K562 (cell line): ENCODE data around the gene OPA3. TPM values are rescaled to one million over a fixed set of nuclear protein-coding genes. Genes with fewer than 3 reads are reported as not detected.
A peak's percentile ranks its signal among the peaks of the same experiment; 100 is the strongest.

Source experiments
- ADNP ChIP-seq: fragments of 200-800 bp; sonication (Bioruptor generic); IDR thresholded peaks from 2 replicates; pipeline ENCODE4 v1.6.1; 2016; ENCODE audit warnings: missing genetic modification characterization, missing compliant biosample characterization
- ASH1L ChIP-seq: fragments of 450-650 bp; IDR thresholded peaks from 2 replicates; pipeline ENCODE4 v1.6.1; 2018; ENCODE audit warnings: borderline replicate concordance, mild to moderate bottlenecking, low read depth; ENCODE audit not compliant: partially characterized antibody
- BRD4 ChIP-seq: fragments of 200-600 bp; sonication (generic); IDR thresholded peaks from 2 replicates; pipeline ENCODE4 v1.6.1; 2017; ENCODE audit warnings: inconsistent platforms
- CEBPG ChIP-seq, 3 experiments: fragments of 200-800 bp in 1 of 3; sonication (Bioruptor generic) in 1 of 3; sonication (generic) in 1 of 3; formaldehyde crosslinking in 1 of 3; IDR thresholded peaks in 2 of 3; conservative IDR thresholded peaks in 1 of 3; 2 replicates each; pipeline versions ENCODE4 v1.6.1 to v1.8.0; 2016 to 2022; ENCODE audit warnings: missing compliant biosample characterization in 2 of 3, missing genetic modification characterization in 2 of 3, mild to moderate bottlenecking in 1 of 3, missing genetic modification reagents in 1 of 3
- CREM ChIP-seq: IDR thresholded peaks from 2 replicates; pipeline ENCODE4 v1.6.1; 2014; ENCODE audit warnings: antibody characterized with exemption, low read depth
- CXXC5 ChIP-seq: fragments of 250-450 bp; sonication (Bioruptor Pico); IDR thresholded peaks from 2 replicates; pipeline ENCODE4 v1.8.0; 2022; ENCODE audit warnings: inconsistent platforms, mild to moderate bottlenecking, moderate library complexity
- DPF2 ChIP-seq: fragments of 450-650 bp; IDR thresholded peaks from 2 replicates; pipeline ENCODE4 v1.6.1; 2016
- EP400 ChIP-seq: fragments of 450-650 bp; IDR thresholded peaks from 2 replicates; pipeline ENCODE4 v1.6.1; 2017; ENCODE audit warnings: antibody characterized with exemption, mild to moderate bottlenecking, moderate library complexity
- EWSR1 ChIP-seq: fragments of 450-650 bp; IDR thresholded peaks from 2 replicates; pipeline ENCODE4 v1.6.1; 2018; ENCODE audit warnings: borderline replicate concordance, mild to moderate bottlenecking, low read depth, moderate library complexity; ENCODE audit not compliant: partially characterized antibody
- HLTF ChIP-seq: fragments of 450-650 bp; IDR thresholded peaks from 2 replicates; pipeline ENCODE4 v1.6.1; 2016
- HNRNPK ChIP-seq: fragments of 200-400 bp; formaldehyde crosslinking; IDR thresholded peaks from one replicate; pipeline ENCODE4 v1.6.1; 2018; ENCODE audit warnings: mild to moderate bottlenecking, low read depth, low read length; ENCODE audit not compliant: poor library complexity, severe bottlenecking
- KDM2B ChIP-seq: fragments of 250-450 bp; sonication (Bioruptor Pico); IDR thresholded peaks from 2 replicates; pipeline ENCODE4 v1.8.0; 2021; ENCODE audit warnings: mild to moderate bottlenecking, moderate library complexity
- KLF10 ChIP-seq: fragments of 250-450 bp; sonication (Bioruptor Pico); IDR thresholded peaks from 2 replicates; pipeline ENCODE4 v1.6.1; 2021; ENCODE audit warnings: matching md5 sums
- MCM3 ChIP-seq: fragments of 450-650 bp; IDR thresholded peaks from 2 replicates; pipeline ENCODE4 v1.6.1; 2016
- NCOA4 ChIP-seq: fragments of 450-650 bp; IDR thresholded peaks from 2 replicates; pipeline ENCODE4 v1.6.1; 2018; ENCODE audit warnings: mild to moderate bottlenecking; ENCODE audit not compliant: partially characterized antibody
- NFIC ChIP-seq: fragments of 450-650 bp; IDR thresholded peaks from 2 replicates; pipeline ENCODE4 v1.6.1; 2017; ENCODE audit warnings: mild to moderate bottlenecking, inconsistent platforms
- POLR2AphosphoS5 ChIP-seq: IDR thresholded peaks from 2 replicates; pipeline ENCODE4 v1.6.1; 2011; ENCODE audit warnings: mild to moderate bottlenecking, low read depth, low read length, moderate library complexity; ENCODE audit not compliant: control insufficient read depth, insufficient read depth
- PYGO2 ChIP-seq: fragments of 450-650 bp; IDR thresholded peaks from 2 replicates; pipeline ENCODE4 v1.6.1; 2016; ENCODE audit warnings: mild to moderate bottlenecking, missing genetic modification characterization, moderate library complexity, missing compliant biosample characterization
- TEAD1 ChIP-seq, 2 experiments: fragments of 450-650 bp in 1 of 2; sonication (generic) in 1 of 2; formaldehyde crosslinking; IDR thresholded peaks; 2 replicates each; pipeline versions ENCODE4 v1.4.0 to v1.8.0; 2020 to 2022; ENCODE audit warnings: mild to moderate bottlenecking in 2 of 2, missing genetic modification reagents in 1 of 2
- ZEB2 ChIP-seq: fragments of 450-650 bp; IDR thresholded peaks from 2 replicates; pipeline ENCODE4 v1.6.1; 2016
- ZNF224 ChIP-seq: sonication (generic); formaldehyde crosslinking; IDR thresholded peaks from 2 replicates; pipeline ENCODE4 v1.8.0; 2022; ENCODE audit warnings: mild to moderate bottlenecking, missing genetic modification reagents
- ZNF354B ChIP-seq: fragments of 250-450 bp; sonication (Bioruptor Pico); IDR thresholded peaks from 2 replicates; pipeline ENCODE4 v1.4.0; 2020
- ZNF584 ChIP-seq: fragments of 200-800 bp; sonication (Bioruptor generic); IDR thresholded peaks from 2 replicates; pipeline ENCODE4 v1.6.1; 2016; ENCODE audit warnings: low read depth, mild to moderate bottlenecking, missing genetic modification characterization, missing compliant biosample characterization
- ZNF77 ChIP-seq: fragments of 250-450 bp; sonication (Bioruptor Pico); IDR thresholded peaks from 2 replicates; pipeline ENCODE4 v1.5.0; 2020
- polyA plus RNA-seq, 8 experiments: library from polyadenylated mRNA; depleted of rRNA in 4 of 8; stranded (reverse) in 5 of 8; unstranded in 3 of 8; fragments of >200 nt; fragmentation: Nextera tagmentation in 2 of 8; fragmentation: Illumina TruSeq in 1 of 8; extraction: Ambion mirVana in 2 of 8; extraction: Trizol in 1 of 8; gene quantifications; 2 replicates each; pipeline versions ENCODE4 v1.2.1 to v1.2.3, GENCODE V29; 2011 to 2014; ENCODE audit warnings: inconsistent platforms in 1 of 8, missing spikeins in 1 of 8
- total RNA-seq, 7 experiments: library from RNA; depleted of rRNA in 6 of 7; stranded (reverse); fragments of >200 nt in 6 of 7; fragmentation: Illumina TruSeq in 2 of 7; extraction: Trizol in 2 of 7; gene quantifications; 2 replicates each; pipeline versions ENCODE4 v1.2.1 to v1.2.3, GENCODE V29; 2011 to 2021; ENCODE audit warnings: low replicate concordance in 1 of 7
- TF ChIP-seq, protein P1 (sequence below): sonication (generic); formaldehyde crosslinking; IDR thresholded peaks from 2 replicates; pipeline ENCODE4 v1.8.1; 2023; ENCODE audit warnings: mild to moderate bottlenecking, missing genetic modification reagents
- TF ChIP-seq, protein P2 (sequence below), 2 experiments: IDR thresholded peaks; 2 replicates each; pipeline ENCODE4 v1.6.1; 2011; ENCODE audit warnings: borderline replicate concordance in 1 of 2, control low read depth in 1 of 2, low read depth in 1 of 2, low read length in 1 of 2, mild to moderate bottlenecking in 1 of 2, mixed read lengths in 1 of 2, moderate library complexity in 1 of 2; ENCODE audit not compliant: insufficient read depth in 1 of 2, insufficient read length in 1 of 2, poor library complexity in 1 of 2, severe bottlenecking in 1 of 2; ENCODE audit errors: extremely low read depth in 1 of 2

The OPA3 gene
- total and polyA plus RNA-seq, 9 of the 15 experiments (the other 6 are each of a cell fraction or from before 2014, with no cell fraction given): 1.4 to 18.8 (median 9.0) TPM

DNA sequence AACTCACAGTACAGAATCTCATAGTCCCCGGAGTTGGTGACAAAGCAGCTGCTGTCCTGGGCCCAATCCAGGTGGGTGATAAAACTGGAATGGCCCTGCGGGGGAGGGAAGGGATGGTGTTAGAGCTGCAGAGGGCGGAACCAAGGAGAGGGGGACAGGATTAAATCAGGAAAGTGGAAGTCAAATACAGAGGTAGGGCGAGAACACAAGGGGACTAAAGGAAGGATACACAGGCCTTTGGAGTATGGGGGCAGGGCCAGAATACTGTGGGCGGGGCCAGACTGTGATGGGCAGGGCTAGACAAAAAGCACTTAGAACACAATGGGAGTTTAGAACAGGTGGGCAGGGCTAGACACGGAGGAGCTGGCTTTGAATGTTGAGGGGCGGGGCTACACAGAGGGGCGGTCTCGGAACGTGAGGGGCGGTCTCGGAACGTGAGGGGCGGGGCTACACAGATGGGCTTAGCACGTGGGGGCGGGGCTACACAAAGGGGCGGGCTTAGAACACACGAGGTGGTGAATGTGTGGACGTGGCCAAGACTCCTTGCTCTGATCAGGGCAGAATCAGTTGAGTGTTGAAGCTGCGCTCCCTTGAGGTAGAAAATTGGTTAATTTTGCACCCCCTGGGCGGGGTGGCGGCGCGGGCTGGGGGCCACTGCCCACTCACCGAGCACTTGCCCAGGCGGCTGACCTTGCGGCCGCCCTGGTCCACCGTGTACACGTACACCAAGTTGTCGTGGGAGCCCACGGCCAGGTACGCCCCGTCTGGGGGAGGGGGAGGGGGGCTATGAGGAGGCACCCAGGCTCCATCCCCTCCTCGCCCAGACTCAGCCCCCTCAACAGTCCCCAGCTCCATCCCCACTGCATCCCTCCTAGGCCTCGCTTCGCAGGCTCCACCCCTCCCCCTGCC lies 31.4 kb upstream of the OPA3 start (continued):
- TF ChIP-seq, protein P1, sequence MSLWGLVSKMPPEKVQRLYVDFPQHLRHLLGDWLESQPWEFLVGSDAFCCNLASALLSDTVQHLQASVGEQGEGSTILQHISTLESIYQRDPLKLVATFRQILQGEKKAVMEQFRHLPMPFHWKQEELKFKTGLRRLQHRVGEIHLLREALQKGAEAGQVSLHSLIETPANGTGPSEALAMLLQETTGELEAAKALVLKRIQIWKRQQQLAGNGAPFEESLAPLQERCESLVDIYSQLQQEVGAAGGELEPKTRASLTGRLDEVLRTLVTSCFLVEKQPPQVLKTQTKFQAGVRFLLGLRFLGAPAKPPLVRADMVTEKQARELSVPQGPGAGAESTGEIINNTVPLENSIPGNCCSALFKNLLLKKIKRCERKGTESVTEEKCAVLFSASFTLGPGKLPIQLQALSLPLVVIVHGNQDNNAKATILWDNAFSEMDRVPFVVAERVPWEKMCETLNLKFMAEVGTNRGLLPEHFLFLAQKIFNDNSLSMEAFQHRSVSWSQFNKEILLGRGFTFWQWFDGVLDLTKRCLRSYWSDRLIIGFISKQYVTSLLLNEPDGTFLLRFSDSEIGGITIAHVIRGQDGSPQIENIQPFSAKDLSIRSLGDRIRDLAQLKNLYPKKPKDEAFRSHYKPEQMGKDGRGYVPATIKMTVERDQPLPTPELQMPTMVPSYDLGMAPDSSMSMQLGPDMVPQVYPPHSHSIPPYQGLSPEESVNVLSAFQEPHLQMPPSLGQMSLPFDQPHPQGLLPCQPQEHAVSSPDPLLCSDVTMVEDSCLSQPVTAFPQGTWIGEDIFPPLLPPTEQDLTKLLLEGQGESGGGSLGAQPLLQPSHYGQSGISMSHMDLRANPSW (CRISPR knock-in tag): no peak
- TF ChIP-seq EWSR1: no peak
- no peak for TF ChIP-seq PYGO2
- TF ChIP-seq ASH1L: no peak
- no peak for TF ChIP-seq HLTF
- TF ChIP-seq ZNF224 (CRISPR knock-in tag): no peak
- peak; percentile 55; the same call in 1 of the 2 replicates for TF ChIP-seq ZEB2
- TF ChIP-seq HNRNPK: no peak
- no peak for TF ChIP-seq MCM3
- TF ChIP-seq CXXC5 (CRISPR knock-in tag): peak; percentile 34
- TF ChIP-seq KLF10 (CRISPR knock-in tag): no peak
- TF ChIP-seq ZNF584 (CRISPR knock-in tag): no peak
- peak; percentile 45 for TF ChIP-seq CREM
- TF ChIP-seq NCOA4: no peak
- no peak for TF ChIP-seq KDM2B (CRISPR knock-in tag)
- no peak for TF ChIP-seq ZNF77 (CRISPR knock-in tag)
- TF ChIP-seq, protein P2, sequence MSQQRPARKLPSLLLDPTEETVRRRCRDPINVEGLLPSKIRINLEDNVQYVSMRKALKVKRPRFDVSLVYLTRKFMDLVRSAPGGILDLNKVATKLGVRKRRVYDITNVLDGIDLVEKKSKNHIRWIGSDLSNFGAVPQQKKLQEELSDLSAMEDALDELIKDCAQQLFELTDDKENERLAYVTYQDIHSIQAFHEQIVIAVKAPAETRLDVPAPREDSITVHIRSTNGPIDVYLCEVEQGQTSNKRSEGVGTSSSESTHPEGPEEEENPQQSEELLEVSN (IDR thresholded peaks at IDR 0.05; ENCODE audit: borderline replicate concordance in 1 of 2, extremely low read depth in 1 of 2, insufficient read depth in 1 of 2, insufficient read length in 1 of 2, low read depth in 1 of 2, low read length in 1 of 2, poor library complexity in 1 of 2, severe bottlenecking in 1 of 2): peak; percentile 34 to 78
- peak in 1 of 2 experiments; percentile 78; a peak in 1 of 4 replicates for TF ChIP-seq TEAD1 (CRISPR knock-in tag; IDR thresholded peaks at IDR 0.05)
- peak; percentile 49 for TF ChIP-seq POLR2AphosphoS5
- peak; percentile 37; the same call in 1 of the 2 replicates for TF ChIP-seq BRD4
- no peak for TF ChIP-seq ZNF354B (CRISPR knock-in tag)
- no peak for TF ChIP-seq ADNP (tag)
- peak; percentile 85 for TF ChIP-seq EP400
- 0 out of 2 replicates have a peak, but pooled peaks have one; percentile 37 for TF ChIP-seq DPF2
- no peak for TF ChIP-seq CEBPG (CRISPR knock-in tag; IDR thresholded peaks at IDR 0.05)
- no peak for TF ChIP-seq CEBPG (tag; conservative IDR thresholded peaks at IDR 0.05 in 1 of 2, IDR thresholded peaks at IDR 0.05 in 1 of 2)
- TF ChIP-seq NFIC: peak; percentile 35; the same call in 1 of the 2 replicates
